GM19463 (cell line): Measurements from ENCODE around the gene UNC5A.

Experiments
- ATAC-seq: cut with Tn5 transposase; IDR thresholded peaks from one replicate; pipeline ENCODE4 v1.9.1; 2021; ENCODE audit warnings: mild to moderate bottlenecking, moderate library complexity; ENCODE audit not compliant: unreplicated experiment

UNC5A gene

DNA sequence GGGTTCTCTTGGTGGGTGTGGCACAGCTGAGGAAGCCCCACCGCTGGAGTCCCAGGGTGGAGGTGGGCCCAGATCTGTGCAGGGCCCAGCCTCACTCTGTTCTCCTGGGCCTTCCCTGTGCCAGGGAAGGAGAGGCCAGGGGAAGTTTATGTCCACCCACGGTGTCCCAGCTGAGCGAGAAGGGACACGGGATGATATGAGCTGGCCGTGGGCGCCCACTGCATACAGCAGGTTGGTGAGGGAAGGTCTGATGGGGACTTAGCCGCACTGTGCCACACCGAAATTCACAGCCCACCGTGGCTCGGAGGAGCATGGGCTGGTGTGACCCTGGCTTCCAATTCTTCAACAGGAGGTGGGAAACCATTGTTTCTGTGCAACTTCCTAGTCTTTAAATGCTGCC, 33.9 kb downstream of the UNC5A start:
- no peak for ATAC-seq

DNA sequence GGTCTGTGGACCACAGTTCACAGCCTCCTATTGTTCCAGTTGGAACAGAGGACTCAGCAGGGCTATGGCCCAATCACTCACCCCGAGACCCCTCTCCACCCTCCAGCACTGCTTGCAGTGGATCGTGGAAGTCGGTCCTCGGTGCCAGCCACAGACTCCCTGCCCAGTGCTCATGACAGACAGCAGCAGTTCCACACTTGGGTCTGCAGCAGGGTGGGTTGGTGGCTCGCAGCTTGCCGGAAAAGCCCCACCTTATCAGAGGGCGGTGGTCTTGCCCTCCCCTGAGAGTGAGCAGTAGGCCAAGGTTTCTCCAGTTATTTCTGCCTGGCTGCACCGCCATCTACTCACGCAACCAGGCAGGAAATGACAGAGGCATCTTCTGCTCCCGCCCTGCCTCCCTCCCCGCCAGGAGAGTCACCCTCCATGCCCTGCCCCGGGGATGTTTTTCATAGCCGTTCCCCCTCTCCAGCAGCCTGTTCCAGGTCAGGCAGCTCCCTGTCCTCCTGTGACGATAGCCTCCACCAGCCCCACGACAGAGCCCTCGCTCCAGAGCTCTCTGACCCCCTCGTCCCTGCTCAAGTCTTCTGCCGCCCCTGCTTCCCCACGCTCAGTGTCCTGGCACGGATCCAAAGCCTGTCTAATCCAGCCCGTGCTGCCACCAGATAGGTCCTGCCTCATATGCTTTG, 34.5 kb downstream of the UNC5A start:
- ATAC-seq: no peak

DNA sequence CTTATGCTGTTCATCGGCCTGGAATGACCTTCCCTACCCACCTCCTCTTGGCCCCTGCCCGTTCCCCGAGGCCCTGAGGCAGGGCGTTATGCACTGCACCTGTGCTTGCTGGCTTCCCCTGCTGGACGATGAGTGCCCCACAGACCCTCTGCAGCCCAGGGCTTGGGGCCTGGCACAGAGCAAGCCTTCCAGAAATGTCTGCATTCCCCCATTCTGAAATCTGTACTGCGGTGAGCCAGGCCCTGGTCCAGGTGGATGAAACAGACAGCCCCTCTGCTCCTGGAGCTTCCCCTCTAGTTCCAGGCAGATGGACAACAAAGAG, 35.0 kb downstream of the UNC5A start:
- ATAC-seq: no peak

- ATAC-seq: no peak
Observed at GRCh38 chr5:176846335-176847140, 36.2 kb downstream of the UNC5A start.

GRCh38 chr5:176847148-176847547, 36.8 kb downstream of the UNC5A start:
- ATAC-seq: no peak

DNA sequence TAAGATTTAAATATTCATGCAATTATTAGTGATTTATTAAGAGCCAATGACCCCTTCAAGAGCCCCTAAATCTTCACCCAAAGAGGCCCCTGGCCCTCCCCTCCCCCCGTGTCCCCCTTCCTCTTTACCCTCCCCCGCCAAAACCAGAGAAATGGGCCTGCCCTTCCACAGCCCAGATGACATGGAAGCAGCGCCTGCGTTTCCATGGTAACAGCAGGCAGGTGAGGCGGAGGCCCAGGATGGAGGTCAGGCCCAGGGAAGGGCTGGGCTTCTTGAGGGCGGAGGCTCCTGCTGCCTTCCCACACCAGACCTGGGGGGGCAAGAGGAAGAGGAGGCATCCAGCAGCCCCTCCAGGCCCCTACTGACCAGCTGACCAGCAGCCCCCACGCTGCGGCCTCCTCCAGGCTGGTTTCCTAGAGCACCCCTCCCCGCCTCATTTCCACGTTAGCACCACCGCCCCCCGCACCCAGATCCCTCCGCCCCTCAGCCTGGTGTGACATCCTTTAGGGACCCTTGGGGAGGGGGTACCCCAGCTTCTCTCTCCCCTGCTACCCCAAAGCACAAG, 37.4 kb downstream of the UNC5A start:
- ATAC-seq: no peak

GRCh38 chr5:176848651-176849050, 38.3 kb downstream of the UNC5A start:
- no peak for ATAC-seq

DNA sequence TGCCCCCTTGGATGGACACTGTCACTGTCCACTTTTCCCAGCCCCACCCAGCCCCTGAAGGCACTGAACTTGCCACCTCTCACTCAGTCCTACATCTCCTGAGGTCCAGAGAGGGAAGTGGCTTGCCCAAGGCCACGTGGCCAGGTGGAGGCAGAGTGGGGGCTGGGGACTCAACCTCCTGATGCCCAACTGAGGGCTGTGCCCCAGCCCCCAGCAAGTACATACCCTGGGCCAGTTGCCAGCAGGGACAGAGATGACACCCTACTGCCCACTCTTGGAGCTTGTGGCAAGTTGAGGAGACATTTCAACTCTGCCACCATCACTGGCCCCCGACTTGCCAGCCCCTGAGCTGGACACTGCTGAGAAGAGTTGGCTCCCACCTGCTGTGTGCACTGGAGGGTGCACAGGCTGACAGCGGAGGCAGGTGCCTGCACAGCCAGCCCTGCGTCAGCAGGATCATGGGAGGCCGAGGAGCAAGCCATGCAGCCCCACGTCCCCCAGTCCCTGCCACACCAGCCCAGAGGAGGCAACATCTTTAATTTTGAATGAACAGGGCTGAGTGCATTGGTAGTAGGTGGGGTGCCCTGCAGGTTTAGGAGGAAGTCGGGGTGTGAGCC, 39.4 kb downstream of the UNC5A start:
- ATAC-seq: no peak

DNA sequence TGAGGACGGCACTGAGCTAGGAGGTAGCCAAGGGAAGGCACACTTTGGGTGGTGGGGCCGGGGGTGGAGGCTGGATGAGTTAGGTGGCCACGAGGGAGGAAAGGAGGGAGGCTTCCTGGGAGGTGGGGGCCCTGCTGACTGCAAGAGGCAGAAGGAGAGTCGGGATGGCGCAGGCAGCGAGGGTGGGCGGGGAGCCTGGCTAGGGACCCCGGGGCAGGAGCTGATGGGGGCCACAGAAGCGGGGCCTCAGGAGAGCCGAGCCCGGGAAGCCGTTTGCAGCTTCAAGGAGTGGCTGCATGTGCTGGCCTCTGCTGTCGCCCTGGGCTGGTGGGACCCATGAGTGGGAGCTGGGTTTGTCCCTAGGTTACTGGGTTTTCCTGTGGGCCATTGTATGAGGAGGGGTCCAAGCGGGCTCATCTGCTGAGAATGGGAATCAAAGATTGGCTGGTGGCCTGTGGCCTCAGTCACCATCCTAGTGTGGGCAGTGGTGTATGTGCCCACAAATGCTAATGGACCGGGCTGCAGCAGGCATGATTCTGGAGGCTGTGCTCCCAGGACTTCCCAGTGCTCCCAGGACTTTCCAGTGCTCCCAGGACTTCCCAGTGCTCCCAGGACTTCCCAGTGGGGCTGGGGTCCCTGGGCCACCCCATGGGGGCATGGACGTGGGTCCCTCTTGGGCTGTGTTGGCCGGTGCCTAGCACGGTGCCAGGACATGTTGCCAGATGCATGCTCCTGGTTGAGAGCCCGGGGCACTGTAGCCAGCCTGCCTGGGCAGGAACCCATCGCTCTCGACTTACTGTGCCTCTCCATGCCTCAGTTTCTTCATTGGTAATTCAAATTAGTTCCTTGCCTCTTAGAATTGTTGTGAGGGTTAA, 40.2 kb downstream of the UNC5A start:
- no peak for ATAC-seq

GRCh38 chr5:176851380-176851779, 41.0 kb downstream of the UNC5A start:
- ATAC-seq: no peak

GRCh38 chr5:176851871-176852658, 41.7 kb downstream of the UNC5A start:
- no peak for ATAC-seq

DNA sequence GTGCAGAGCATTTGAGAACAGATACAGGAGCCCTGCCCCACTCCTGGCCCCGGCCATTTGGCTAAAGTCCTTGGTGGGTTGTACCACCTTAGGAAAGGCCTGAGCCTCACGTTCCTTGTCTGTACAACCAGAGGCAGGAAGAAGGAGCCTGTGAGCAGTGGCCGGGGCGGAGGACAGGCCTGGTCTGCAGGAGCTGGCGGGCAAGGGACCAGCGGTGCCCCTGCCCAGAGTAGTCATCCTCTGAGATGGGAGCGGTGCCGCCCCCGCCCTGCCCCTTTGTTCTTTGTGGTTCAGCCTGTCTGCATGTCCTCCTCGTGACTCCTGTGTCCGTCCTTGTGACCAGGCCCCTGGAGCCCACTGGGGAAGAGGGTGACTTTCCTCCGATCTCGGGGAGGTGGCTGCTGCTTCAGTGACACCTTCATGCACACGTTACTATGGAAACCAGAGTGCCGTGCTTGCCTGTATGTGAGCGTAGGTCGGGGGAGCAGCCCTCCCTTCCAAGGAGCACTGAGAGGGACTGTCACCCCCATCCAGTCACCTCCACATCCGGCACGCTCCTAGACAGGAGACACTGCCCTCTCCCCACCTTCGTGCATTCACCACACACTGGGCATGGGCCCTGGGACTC, 42.9 kb downstream of the UNC5A start:
- no peak for ATAC-seq

DNA sequence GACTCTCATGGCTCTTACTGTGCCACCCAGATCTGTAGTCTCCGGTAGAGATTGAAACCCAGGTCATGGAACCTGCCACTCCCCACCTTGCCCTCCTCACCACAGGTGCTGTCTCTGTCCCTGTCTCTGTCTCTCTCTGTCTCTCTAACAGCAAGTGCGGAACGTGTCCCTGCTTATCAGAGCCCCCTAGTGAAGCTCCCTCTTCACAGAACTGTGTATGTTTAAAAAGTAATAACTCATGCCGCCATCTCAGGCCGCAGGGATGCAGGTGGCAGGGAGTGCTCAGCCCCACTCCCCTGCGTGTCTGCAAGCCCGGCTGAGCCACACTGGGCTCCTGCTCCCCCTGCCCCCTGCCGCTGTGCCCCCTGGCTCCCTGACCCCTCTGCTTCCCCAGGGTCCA, 43.8 kb downstream of the UNC5A start:
- no peak for ATAC-seq

DNA sequence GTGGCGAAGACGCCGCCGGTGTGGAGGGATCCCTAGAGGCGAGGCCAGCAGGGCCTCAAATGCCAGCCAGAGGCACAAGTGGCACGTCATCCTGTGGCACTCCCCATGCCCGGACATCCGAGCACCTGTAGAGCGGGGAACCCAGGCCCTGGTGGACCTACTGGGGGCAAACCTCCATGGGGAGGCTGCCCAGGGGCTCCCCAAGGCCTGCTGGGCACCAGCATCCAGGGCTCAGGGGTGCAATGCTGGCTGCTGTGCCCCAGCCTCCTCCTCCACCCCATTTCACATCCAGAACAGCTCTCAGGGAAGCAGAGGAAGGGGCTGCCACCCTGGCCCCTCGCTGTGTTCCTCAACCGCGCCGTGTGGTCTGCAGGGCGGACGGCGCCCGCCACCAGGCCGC, 45.2 kb downstream of the UNC5A start:
- no peak for ATAC-seq

DNA sequence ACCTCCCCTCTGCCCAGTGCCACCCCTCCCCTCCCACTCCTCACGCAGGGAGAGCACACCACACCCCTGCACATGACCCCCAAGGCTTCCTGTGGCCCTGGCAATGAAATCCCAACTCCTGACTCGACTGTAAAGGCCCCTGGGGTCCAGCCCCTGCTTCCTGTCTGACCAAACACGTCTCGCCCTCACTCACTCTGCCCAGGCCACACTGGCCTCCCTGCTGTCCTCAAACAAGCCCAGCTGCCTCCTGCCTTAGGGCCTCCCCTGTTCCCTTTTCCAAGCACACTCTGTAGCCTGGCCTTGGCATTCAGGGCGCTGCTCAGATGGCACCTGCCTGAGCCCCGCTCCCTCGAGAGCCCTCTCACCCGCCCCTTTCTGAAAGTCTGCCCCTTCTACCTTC, 46.4 kb downstream of the UNC5A start:
- no peak for ATAC-seq

DNA sequence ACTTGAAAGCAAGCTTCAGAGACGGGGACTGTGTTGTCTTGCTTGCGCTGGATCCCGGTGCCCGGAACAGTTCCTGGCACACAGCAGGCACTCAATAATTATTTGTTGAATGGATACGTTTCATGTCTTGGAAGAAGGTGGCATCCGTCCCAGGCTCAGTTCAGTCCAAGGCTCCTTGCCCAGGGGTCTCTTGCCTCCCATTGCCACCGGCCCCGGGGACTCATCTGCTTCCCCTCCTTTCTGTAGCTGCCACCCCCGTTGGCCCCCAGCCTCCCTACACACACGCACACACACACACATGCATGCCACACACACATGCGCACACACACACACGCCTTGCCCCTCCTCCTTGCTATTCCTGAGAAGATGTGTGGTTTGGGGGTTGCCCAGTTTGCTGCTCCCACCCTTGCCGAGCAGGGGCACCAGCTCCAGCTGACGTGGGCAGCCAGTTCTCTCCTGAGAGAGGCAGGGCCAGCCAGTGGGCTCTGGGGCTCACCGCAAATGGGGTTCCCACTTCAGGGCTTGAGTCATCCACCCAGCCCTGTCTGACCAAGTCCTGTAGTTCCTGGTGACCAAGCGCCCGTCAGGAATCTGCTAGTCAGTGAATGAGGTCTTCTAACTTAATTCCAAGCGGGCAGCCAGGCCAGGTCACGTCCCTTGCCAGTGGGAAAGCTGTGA, 47.0 kb downstream of the UNC5A start:
- ATAC-seq: no peak

- ATAC-seq: no peak
Observed at GRCh38 chr5:176857894-176858273, 47.5 kb downstream of the UNC5A start.

- no peak for ATAC-seq
Observed at GRCh38 chr5:176859916-176860315, 49.6 kb downstream of the UNC5A start.

GRCh38 chr5:176860381-176860780, 50.0 kb downstream of the UNC5A start:
- ATAC-seq: no peak
